NCI-H82 treated with DMSO at 0.1 percent for 48 hours (cell line): ENCODE results near the gene ETFDH.
"Not testable (repeated sequence)": the region's sequence is repeated elsewhere in the genome, so short reads cannot be mapped to it uniquely, and the experiment has no call there.

Experiments used
- DNase-seq: peaks from one replicate; lab custom pipeline; 2025; ENCODE audit not compliant: unreplicated experiment; lab: John Stamatoyannopoulos, UW

ETFDH gene

DNA sequence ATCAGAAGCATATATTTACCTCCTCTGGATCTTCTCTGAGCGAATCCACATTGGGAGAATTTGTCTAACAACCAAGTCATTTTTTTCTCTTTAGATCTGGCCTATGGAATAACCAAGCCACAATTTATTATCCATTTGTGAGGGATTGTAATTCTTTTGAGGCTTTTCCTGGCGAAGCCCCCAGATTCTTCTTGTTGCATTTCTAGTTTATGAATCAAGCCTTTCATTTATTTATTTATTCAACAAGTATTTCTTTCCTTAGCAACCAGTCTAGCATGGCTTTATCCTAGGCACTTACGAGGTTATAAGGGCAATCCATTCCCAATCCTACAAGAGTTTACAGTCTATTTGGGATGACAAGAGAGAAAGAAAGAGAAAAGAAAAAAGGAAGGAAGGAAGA, 78.3 kb downstream of the ETFDH start:
- DNase-seq: no peak

DNA sequence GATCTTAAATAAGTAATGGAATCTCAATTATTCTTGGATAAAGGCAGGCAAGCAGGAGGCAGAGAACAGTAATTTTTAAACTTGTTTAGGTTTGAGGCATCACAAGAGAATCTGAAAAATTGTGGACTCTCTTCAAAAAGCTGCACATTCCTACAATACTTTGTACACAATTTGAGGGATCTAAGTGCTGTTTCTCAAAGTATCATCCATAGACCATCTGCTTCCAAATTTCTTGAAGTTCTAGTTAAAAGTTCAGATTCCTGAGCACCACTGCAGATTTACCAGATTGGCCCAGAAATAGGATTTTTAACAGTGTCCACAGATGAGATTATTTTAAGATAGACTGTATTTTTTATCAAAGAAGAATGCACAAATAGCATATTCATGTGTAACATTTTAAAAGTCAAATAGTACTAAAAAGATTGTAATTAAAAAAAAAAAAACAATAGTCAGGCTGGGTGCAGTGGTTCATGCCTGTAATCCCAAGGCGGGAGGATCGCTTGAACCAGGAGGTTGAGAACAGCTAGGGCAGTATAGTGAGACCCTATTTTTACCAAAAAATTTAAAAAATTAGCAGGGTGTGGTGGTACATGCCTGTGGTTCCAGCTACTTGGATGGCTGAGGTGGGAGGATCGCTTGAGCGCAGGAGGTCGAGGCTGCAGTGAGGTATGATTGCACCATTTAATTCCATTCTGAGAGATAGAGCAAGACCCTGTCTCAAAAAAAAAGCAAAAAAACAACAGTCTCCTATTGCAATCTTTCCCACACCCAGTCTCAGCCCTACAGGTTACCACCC, 82.5 kb downstream of the ETFDH start:
- DNase-seq: no peak

DNA sequence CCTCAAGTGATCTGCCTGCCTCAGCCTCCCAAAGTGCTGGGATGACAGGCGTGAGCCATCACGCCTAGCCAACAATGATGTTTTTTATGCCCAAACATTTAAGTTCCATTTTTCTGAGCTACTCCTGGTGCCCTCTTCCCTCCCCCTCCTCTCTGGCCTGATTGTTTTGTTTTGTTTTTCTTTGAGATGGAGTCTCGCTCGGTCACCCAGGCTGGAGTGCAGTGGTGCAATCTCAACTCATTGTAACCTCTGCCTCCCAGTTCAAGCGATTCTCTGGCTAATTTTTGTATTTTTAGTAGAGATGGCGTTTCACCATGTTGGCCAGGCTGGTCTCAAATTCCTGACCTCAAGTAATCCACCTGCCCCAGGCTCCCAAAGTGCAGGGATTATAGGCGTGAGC, 83.7 kb downstream of the ETFDH start:
- not testable (repeated sequence) for DNase-seq

DNA sequence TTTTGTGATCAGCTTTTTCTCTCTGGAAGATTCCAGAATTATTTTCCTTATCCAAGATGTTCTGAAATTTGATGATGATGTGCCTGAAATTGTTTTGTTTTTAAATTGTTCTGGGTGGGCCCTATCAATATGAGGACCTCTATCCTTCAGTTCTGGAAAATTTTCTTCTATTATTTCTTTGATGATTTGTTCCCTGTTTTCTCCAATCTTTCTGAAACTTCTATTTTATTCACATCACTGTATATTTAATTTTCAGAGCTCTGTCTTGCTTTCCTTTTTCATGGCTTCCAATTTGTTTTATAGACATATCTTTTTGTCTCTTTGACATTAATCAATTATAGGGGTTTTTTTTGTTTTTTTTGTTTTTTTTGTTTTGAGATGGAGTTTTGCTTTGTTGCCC, 84.5 kb downstream of the ETFDH start:
- no peak for DNase-seq

DNA sequence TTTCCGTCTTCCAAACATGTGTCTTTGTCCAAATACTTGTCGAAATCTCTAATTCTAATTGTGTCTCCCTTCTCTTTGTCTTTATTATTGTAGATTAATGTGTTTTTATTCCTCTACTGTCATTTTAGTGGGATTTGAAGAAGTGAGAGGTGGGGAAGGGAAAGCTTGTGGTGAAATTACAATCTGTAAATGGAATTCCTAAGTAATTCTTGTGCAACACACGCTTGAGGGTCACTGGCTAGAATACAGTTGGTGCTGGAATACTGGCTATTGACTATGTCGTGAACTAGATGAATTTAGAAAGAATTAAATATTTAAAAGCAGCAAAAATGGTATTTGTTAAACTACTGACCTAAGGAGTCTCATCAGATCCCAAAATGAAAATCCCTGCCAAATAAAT, 86.0 kb downstream of the ETFDH start:
- no peak for DNase-seq

DNA sequence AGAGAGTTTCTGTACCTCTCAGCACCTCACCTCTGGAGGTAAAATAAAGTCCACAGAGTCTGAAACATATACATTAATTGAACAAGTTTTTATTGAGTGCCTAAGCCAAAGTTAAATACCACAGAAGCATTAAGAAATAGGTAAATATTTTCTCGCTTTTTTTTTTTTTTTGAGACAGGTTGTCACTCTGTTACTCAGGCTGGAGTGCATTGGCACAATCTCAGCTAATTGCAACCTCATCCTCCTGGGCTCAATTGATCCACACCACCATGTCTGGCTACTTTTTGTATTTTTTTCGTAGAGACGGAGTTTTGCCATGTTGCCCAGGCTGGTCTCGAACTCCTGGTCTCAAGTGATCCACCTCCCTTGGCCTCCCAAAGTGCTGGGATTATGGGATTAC, 86.6 kb downstream of the ETFDH start:
- DNase-seq: no peak
